Body of pancreas (tissue), 4 donors: ENCODE measurements around the gene ABCB8. TPM values are rescaled to one million over a fixed set of nuclear protein-coding genes. Genes with fewer than 3 reads are reported as not detected.

Experiments
- ATAC-seq: fragments of 150-250 bp; one replicate; pipeline ENCODE4 v1.9.1; 2016
- DNase-seq, 4 donors: peaks; one replicate each; pipeline ENCODE4 v3.0.0-alpha.2; 2019
- H3K27ac ChIP-seq, 4 donors: fragments of 200-600 bp; sonication (generic); 1 replicate in 3 of 4; 2 replicates in 1 of 4; pipeline versions ENCODE4 v1.5.1 to v1.6.1; 2016 to 2019; ENCODE audit warnings: mild to moderate bottlenecking in 1 of 4, mixed read lengths in 1 of 4, moderate library complexity in 1 of 4
- H3K27me3 ChIP-seq, 2 donors: fragments of 200-600 bp; sonication (generic); one replicate each; pipeline ENCODE4 v1.6.0; 2016; ENCODE audit warnings: mild to moderate bottlenecking in 1 of 2
- H3K36me3 ChIP-seq, 2 donors: fragments of 200-600 bp; sonication (generic); replicated peaks in 1 of 2; 2 replicates each; pipeline ENCODE4 v1.5.1; 2016; ENCODE audit warnings: low read depth in 2 of 2; ENCODE audit not compliant: insufficient read depth in 1 of 2
- H3K4me1 ChIP-seq: fragments of 200-600 bp; sonication (generic); one replicate; pipeline ENCODE4 v1.6.0; 2016
- H3K4me3 ChIP-seq, 2 donors: fragments of 200-600 bp; sonication (generic); 1 replicate in 1 of 2; 2 replicates in 1 of 2; pipeline ENCODE4 v1.5.1; 2016 to 2019
- H3K9me3 ChIP-seq, 3 donors: fragments of 200-600 bp; sonication (generic); 1 replicate in 2 of 3; 2 replicates in 1 of 3; pipeline ENCODE4 v1.5.1; 2016
- CTCF ChIP-seq, 7 experiments: fragments of 450-650 bp in 4 of 7; fragments of 200-600 bp in 3 of 7; sonication (generic) in 3 of 7; IDR thresholded peaks; one replicate each; pipeline ENCODE4 v1.5.1; 2016 to 2019; ENCODE audit warnings: antibody characterized with exemption in 7 of 7
- POLR2A ChIP-seq, 3 donors: fragments of 450-650 bp; IDR thresholded peaks; one replicate each; pipeline ENCODE4 v1.6.1; 2016; ENCODE audit warnings: antibody characterized with exemption in 3 of 3, mild to moderate bottlenecking in 2 of 3
- WGBS, 2 donors: methylation state at CpG; one replicate each; pipeline ENCODE4 v1.1.5; 2017; 5-methylcytosine and 5-hydroxymethylcytosine counted together
- intact Hi-C: fragments of 100-400 bp; cut with DNase I; formaldehyde crosslinking; loops from one replicate; pipeline ENCODE4 v1.15.1; 2023
- total RNA-seq, 2 donors: library from RNA; depleted of rRNA; stranded (reverse); fragments of >200 nt; gene quantifications; one replicate each; pipeline ENCODE4 v1.1.0, GENCODE V29; 2016

The ABCB8 gene
- total RNA-seq, 2 donors from 2014 or later: 8.8 to 39.6 TPM

DNA sequence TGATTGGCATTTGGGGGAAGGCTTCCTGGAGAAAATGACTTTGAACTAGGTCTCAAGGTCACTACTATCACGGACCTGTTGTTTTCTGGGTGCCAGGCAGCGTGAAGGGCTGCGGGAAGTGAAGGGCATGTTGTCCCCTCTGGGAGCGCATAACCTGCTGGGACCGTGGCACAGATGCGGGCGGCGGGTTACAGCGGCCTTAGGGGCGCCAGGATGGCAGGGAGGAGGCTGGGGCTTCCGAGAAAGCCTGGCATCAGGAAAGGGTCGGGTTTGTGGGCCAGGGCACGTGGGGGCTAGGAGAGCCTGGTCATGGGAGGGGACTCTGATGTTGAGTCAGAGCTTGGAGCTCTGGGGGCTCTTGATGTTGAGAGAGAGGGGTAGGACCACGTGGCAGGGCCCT is 37.3 kb downstream of the ABCB8 start:
- Histone ChIP-seq H3K4me1 (peaks cover 46% of the 10 kb centered on the region), H3K9me3 (no peaks in the 10 kb centered on the region), H3K27me3 (no peaks in the 10 kb centered on the region), H3K4me3 (no peak overlapping the region), H3K36me3 (peaks cover 20 to 26% of the 10 kb centered on the region in 2 donors), H3K27ac (no peak overlapping the region)
- TF ChIP-seq POLR2A (IDR thresholded peaks at IDR 0.05) (no peak), CTCF (IDR thresholded peaks at IDR 0.05) (no peak)
- DNase-seq: no peak
- ATAC-seq: no peak
- WGBS, 2 donors: 70 to 71% methylated on average over 10 to 14 of the region's 14 CpGs
- intact Hi-C loops: no loop called here

DNA sequence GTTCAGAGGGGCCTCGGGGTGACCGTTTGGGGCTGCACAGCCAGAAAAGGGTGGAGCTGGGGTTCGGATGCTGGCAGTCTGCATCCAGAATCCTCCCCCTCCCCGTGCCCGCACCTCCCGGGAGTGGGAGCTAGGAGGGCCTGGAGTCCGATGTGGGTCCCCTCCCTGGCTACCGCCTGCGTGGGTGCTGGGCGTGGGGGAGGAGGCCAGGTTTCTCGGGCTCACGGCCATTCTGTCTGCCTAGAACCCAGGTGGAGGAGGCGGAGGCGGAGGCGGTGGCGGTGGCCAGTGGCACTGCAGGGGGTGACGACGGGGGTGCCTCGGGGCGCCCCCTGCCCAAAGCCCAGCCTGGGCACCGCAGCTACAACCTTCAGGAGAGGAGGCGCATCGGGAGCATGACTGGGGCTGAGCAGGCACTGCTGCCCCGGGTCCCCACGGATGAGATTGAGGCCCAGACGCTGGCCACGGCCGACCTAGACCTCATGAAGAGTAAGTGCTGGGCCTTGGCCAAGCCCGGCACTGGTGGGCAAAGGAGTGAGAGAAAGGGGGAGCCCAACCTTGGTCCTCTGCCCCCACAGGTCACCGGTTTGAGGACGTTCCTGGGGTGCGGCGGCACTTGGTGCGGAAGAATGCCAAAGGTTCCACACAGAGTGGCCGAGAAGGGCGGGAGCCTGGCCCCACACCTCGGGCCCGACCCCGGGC is 38.2 kb downstream of the ABCB8 start:
- ATAC-seq: no peak
- no peak for TF ChIP-seq CTCF (IDR thresholded peaks at IDR 0.05)
- TF ChIP-seq POLR2A (IDR thresholded peaks at IDR 0.05): no peak
- H3K27ac ChIP-seq: no peak overlapping the region
- no peaks in the 10 kb centered on the region for H3K9me3 ChIP-seq
- WGBS, 2 donors: 89 to 94% methylated on average over 26 to 39 of the region's 39 CpGs
- peaks cover 27 to 34% of the 10 kb centered on the region in 2 donors for H3K36me3 ChIP-seq
- H3K4me1 ChIP-seq: peaks cover 37% of the 10 kb centered on the region
- no peaks in the 10 kb centered on the region for H3K27me3 ChIP-seq
- DNase-seq: no peak
- intact Hi-C loops: no loop called here
- H3K4me3 ChIP-seq: no peak overlapping the region

GRCh38 chr7:151068069-151068773 is 40.0 kb downstream of the ABCB8 start:
- ATAC-seq: no peak
- H3K36me3 ChIP-seq: peaks cover 27 to 43% of the 10 kb centered on the region in 2 donors

DNA sequence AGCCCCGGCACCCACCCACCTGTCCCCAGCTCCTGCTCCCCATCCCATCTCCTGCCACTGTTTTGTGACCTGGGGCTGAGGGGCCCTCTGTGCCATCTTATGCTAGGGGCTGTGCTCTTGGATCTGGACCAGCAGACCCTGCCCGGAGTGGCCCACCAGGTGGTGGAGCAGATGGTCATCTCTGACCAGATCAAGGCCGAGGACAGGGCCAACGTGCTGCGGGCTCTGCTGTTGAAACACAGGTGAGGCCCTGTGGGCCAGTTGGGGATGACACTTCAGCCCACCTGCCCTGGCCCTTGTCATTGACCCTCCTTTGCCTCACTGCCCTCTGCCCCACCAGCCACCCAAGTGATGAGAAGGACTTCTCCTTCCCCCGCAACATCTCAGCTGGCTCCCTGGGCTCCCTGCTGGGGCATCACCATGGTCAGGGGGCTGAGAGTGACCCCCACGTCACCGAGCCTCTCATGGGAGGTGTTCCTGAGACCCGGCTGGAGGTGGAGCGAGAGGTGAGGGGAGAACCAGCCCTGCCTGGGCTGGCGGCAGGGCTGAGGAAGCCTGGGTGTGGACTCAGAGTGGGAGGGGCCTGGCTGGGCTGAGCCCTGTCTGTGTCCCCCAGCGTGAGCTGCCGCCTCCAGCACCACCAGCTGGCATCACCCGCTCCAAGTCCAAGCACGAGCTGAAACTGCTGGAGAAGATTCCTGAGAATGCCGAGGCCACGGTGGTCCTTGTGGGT is 41.8 kb downstream of the ABCB8 start:
- no peak for ATAC-seq
- intact Hi-C loops: no loop called here
- no peak for DNase-seq
- Histone ChIP-seq H3K4me3 (no peak overlapping the region), H3K4me1 (peaks cover 6% of the 10 kb centered on the region), H3K9me3 (no peaks in the 10 kb centered on the region), H3K27me3 (no peaks in the 10 kb centered on the region), H3K27ac (no peak overlapping the region), H3K36me3 (peaks cover 28 to 52% of the 10 kb centered on the region in 2 donors)
- no peak for TF ChIP-seq POLR2A (IDR thresholded peaks at IDR 0.05)
- TF ChIP-seq CTCF (IDR thresholded peaks at IDR 0.05): no peak
- 88 to 95% methylated on average over 9 to 17 of the region's 17 CpGs for WGBS, 2 donors

More at GRCh38 chr7:151068069-151068773, 40.0 kb downstream of the ABCB8 start:
- intact Hi-C loops: no loop called here
- Histone ChIP-seq H3K27ac (no peak overlapping the region), H3K4me3 (no peak overlapping the region), H3K27me3 (no peaks in the 10 kb centered on the region), H3K9me3 (no peaks in the 10 kb centered on the region), H3K4me1 (peaks cover 22% of the 10 kb centered on the region)
- DNase-seq: no peak
- 87 to 88% methylated on average over 10 to 12 of the region's 12 CpGs for WGBS, 2 donors
- TF ChIP-seq CTCF (IDR thresholded peaks at IDR 0.05) (no peak), POLR2A (IDR thresholded peaks at IDR 0.05) (no peak)
